Astrocyte (in vitro differentiated cells and primary cell): ENCODE results near the gene C1orf105. TPM values are rescaled to one million over a fixed set of nuclear protein-coding genes. Genes with fewer than 3 reads are reported as not detected.

Experiments used
- DNase-seq: peaks from one replicate; pipeline ENCODE4 v3.0.0-alpha.2; 2010; ENCODE audit warnings: low read depth
- FAIRE-seq: peaks from 2 replicates; lab custom pipeline; 2011; peaks lifted over from hg19 to GRCh38; lab: Jason Lieb, UNC
- H2AFZ ChIP-seq: 2 replicates; pipeline ENCODE4 v1.6.0; 2012; ENCODE audit warnings: low read depth, low read length, inconsistent platforms
- H3K27ac ChIP-seq: 2 replicates; pipeline ENCODE4 v1.5.1; 2011; ENCODE audit warnings: low read depth, low read length, inconsistent platforms
- H3K27me3 ChIP-seq: 2 replicates; pipeline ENCODE4 v1.6.0; 2011; ENCODE audit warnings: low read length, inconsistent platforms; ENCODE audit not compliant: insufficient read depth
- H3K36me3 ChIP-seq: 2 replicates; pipeline ENCODE4 v1.5.1; 2011; ENCODE audit warnings: low read length, inconsistent platforms; ENCODE audit not compliant: insufficient read depth
- H3K4me1 ChIP-seq: 2 replicates; pipeline ENCODE4 v1.5.1; 2011; ENCODE audit warnings: low read length, inconsistent platforms; ENCODE audit not compliant: insufficient read depth
- H3K4me2 ChIP-seq: 2 replicates; pipeline ENCODE4 v1.6.0; 2012; ENCODE audit warnings: low read length, inconsistent platforms
- H3K4me3 ChIP-seq: 2 replicates; pipeline ENCODE4 v1.5.1; 2011; ENCODE audit warnings: low read depth, mild to moderate bottlenecking, low read length, inconsistent platforms; ENCODE audit not compliant: insufficient read depth
- H3K79me2 ChIP-seq: 2 replicates; pipeline ENCODE4 v1.6.0; 2012; ENCODE audit warnings: mild to moderate bottlenecking, low read length, inconsistent platforms; ENCODE audit not compliant: insufficient read depth
- H3K9ac ChIP-seq: 2 replicates; pipeline ENCODE4 v1.6.0; 2012; ENCODE audit warnings: mild to moderate bottlenecking, low read length, inconsistent platforms
- H3K9me3 ChIP-seq: 2 replicates; pipeline ENCODE4 v1.5.1; 2012; ENCODE audit warnings: low read depth, mild to moderate bottlenecking, low read length, inconsistent platforms; ENCODE audit not compliant: insufficient read depth
- H4K20me1 ChIP-seq: 2 replicates; pipeline ENCODE4 v1.6.0; 2012; ENCODE audit warnings: low read length, inconsistent platforms; ENCODE audit not compliant: insufficient read depth
- H3K27ac Mint-ChIP-seq: one replicate; pipeline ENCODE4 v1.8.0; 2021; ENCODE audit warnings: mild to moderate bottlenecking, mixed read lengths; ENCODE audit not compliant: unreplicated experiment
- H3K27me3 Mint-ChIP-seq: one replicate; pipeline ENCODE4 v1.8.0; 2021; ENCODE audit warnings: low read depth, mixed read lengths; ENCODE audit not compliant: unreplicated experiment
- H3K36me3 Mint-ChIP-seq: one replicate; pipeline ENCODE4 v1.8.0; 2021; ENCODE audit warnings: low read depth, mixed read lengths; ENCODE audit not compliant: unreplicated experiment
- H3K4me1 Mint-ChIP-seq: one replicate; pipeline ENCODE4 v1.8.0; 2021; ENCODE audit warnings: low read depth, mixed read lengths; ENCODE audit not compliant: unreplicated experiment
- H3K4me3 Mint-ChIP-seq: one replicate; pipeline ENCODE4 v1.8.0; 2021; ENCODE audit warnings: mild to moderate bottlenecking, moderate library complexity, mixed read lengths; ENCODE audit not compliant: unreplicated experiment
- H3K9me3 Mint-ChIP-seq: one replicate; pipeline ENCODE4 v1.8.0; 2021; ENCODE audit warnings: mild to moderate bottlenecking, mixed read lengths; ENCODE audit not compliant: unreplicated experiment
- EZH2 ChIP-seq: IDR thresholded peaks from 2 replicates; pipeline ENCODE4 v1.6.1; 2012; ENCODE audit warnings: mild to moderate bottlenecking, low read length, inconsistent platforms; ENCODE audit not compliant: insufficient read depth
- total RNA-seq: library from RNA; stranded (reverse); gene quantifications from 2 replicates; pipeline ENCODE4 v1.2.1, GENCODE V29; 2021
- TF ChIP-seq, protein P1 (sequence below): IDR thresholded peaks from 2 replicates; pipeline ENCODE4 v1.5.1; 2011; ENCODE audit warnings: low read depth, mild to moderate bottlenecking, inconsistent platforms, low read length, moderate library complexity; ENCODE audit not compliant: insufficient read depth

Gene C1orf105
- total RNA-seq, 1 donor from 2014 or later = not detected

DNA sequence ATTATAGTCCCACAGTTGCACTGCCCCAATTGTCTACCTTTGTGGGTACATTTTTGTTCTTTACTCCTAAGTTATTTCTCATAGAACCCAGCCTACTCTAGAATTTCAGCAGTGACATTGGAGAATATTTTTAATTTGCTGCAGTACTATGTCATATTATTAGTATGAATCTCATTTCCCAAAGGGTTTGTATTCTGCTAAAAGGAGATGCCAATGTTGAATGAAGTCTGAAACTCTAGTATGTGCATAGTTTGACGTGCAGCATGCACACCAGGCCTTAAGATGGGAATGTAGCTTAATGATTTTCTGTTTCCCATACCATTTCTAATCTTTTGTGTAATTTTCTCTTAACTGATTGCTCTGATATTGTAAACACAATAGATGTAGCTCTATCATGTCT lies 10.5 kb upstream of the C1orf105 start:
- no peaks in the 10 kb centered on the region for H3K27me3 ChIP-seq
- H4K20me1 ChIP-seq = no peaks in the 10 kb centered on the region
- no peak overlapping the region for H3K9ac ChIP-seq
- DNase-seq (no peak), FAIRE-seq (no peak)
- Mint-ChIP-seq H3K36me3 (peaks cover 2% of the 10 kb centered on the region), H3K4me3 (no peak overlapping the region), H3K27me3 (no peaks in the 10 kb centered on the region), H3K9me3 (no peaks in the 10 kb centered on the region), H3K27ac (no peak overlapping the region), H3K4me1 (peaks cover 17% of the 10 kb centered on the region)
- H3K79me2 ChIP-seq = no peaks in the 10 kb centered on the region
- no peak overlapping the region for H3K4me3 ChIP-seq
- TF ChIP-seq, protein P1, sequence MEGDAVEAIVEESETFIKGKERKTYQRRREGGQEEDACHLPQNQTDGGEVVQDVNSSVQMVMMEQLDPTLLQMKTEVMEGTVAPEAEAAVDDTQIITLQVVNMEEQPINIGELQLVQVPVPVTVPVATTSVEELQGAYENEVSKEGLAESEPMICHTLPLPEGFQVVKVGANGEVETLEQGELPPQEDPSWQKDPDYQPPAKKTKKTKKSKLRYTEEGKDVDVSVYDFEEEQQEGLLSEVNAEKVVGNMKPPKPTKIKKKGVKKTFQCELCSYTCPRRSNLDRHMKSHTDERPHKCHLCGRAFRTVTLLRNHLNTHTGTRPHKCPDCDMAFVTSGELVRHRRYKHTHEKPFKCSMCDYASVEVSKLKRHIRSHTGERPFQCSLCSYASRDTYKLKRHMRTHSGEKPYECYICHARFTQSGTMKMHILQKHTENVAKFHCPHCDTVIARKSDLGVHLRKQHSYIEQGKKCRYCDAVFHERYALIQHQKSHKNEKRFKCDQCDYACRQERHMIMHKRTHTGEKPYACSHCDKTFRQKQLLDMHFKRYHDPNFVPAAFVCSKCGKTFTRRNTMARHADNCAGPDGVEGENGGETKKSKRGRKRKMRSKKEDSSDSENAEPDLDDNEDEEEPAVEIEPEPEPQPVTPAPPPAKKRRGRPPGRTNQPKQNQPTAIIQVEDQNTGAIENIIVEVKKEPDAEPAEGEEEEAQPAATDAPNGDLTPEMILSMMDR = no peak
- no peak overlapping the region for H3K4me2 ChIP-seq
- H2AFZ ChIP-seq = no peak overlapping the region
- no peaks in the 10 kb centered on the region for H3K36me3 ChIP-seq
- no peaks in the 10 kb centered on the region for H3K9me3 ChIP-seq
- no peaks in the 10 kb centered on the region for H3K4me1 ChIP-seq
- H3K27ac ChIP-seq = no peak overlapping the region

DNA sequence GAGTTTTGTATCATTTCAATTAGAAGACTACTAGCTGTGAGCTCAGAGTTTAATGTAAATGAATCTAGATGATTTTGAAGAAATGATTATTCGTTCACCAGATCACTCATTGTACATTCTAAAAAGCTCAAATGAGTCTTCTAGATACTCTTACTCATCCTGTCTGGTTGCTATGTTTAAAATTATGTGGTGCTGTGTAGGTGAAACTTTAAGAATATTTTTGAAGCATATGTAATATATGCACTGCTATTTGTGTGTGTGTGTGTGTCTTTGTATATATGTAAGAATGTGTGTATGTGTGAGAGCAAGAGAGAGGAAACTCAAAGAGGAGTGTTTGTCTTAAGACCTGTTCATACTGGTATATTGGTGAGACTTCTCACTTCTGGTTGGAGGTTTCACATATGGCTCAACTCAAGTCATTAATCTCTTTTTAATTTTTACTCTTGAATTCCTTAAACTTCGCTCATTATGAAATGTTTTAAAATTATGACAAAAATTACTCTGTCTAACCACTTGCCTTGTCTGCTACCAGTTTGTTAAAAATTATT lies 8.6 kb upstream of the C1orf105 start:
- Mint-ChIP-seq H3K4me3 (no peak overlapping the region), H3K27me3 (no peaks in the 10 kb centered on the region), H3K36me3 (peaks cover 4% of the 10 kb centered on the region), H3K4me1 (peaks cover 23% of the 10 kb centered on the region), H3K9me3 (no peaks in the 10 kb centered on the region), H3K27ac (no peak overlapping the region)
- Histone ChIP-seq H3K27me3 (no peaks in the 10 kb centered on the region), H3K4me1 (no peaks in the 10 kb centered on the region), H2AFZ (no peak overlapping the region), H4K20me1 (no peaks in the 10 kb centered on the region), H3K79me2 (no peaks in the 10 kb centered on the region), H3K27ac (no peak overlapping the region), H3K9ac (no peak overlapping the region), H3K9me3 (no peaks in the 10 kb centered on the region), H3K4me3 (no peak overlapping the region), H3K36me3 (no peaks in the 10 kb centered on the region), H3K4me2 (no peak overlapping the region)
- no peak for TF ChIP-seq EZH2
- TF ChIP-seq, protein P1 = no peak
- no peak for DNase-seq
- FAIRE-seq = peak; percentile 20

DNA sequence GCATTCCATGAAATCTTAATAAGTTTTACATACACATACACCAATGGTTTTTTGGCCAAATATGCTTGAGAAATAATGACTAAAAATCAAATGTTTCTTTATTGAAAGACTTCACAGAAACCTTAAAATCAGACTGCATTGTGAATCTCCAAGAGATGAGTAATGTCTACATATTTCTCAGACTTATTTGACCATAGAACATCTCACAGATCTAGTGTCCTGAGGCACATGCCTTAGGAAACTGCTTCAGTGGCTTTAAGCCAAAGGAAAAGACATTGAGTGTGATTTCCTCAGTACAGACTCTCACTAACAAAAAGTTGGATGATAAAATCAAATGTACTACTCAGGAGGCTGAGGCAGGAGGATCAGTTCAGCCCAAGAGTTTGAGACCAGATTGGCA lies 6.2 kb upstream of the C1orf105 start:
- Histone ChIP-seq H3K4me1 (peaks cover 3% of the 10 kb centered on the region), H3K36me3 (no peaks in the 10 kb centered on the region), H2AFZ (no peak overlapping the region), H4K20me1 (no peaks in the 10 kb centered on the region), H3K79me2 (no peaks in the 10 kb centered on the region), H3K27me3 (no peaks in the 10 kb centered on the region), H3K4me3 (no peak overlapping the region), H3K9me3 (no peaks in the 10 kb centered on the region), H3K27ac (no peak overlapping the region), H3K4me2 (no peak overlapping the region), H3K9ac (no peak overlapping the region)
- Mint-ChIP-seq H3K9me3 (no peaks in the 10 kb centered on the region), H3K27me3 (no peaks in the 10 kb centered on the region), H3K4me1 (peaks cover 24% of the 10 kb centered on the region), H3K36me3 (peaks cover 4% of the 10 kb centered on the region), H3K27ac (peak overlapping the region; percentile 59), H3K4me3 (peak overlapping the region; percentile 31)
- no peak for FAIRE-seq
- TF ChIP-seq, protein P1 = no peak
- no peak for TF ChIP-seq EZH2
- DNase-seq = peak; percentile 39
